Lung (tissue), 16 donors: ENCODE data around the gene LTV1. TPM values are rescaled to one million over a fixed set of nuclear protein-coding genes. Genes with fewer than 3 reads are reported as not detected.
A peak's percentile ranks its signal among the peaks of the same experiment; 100 is the strongest.
"Not testable (repeated sequence)": the region's sequence is repeated elsewhere in the genome, so short reads cannot be mapped to it uniquely, and the experiment has no call there.

Experiments
- ATAC-seq: fragments of 200-7000 bp; cut with Tn5 transposase; one replicate; pipeline ENCODE4 v1.9.1; 2020; ENCODE audit warnings: moderate number of reproducible peaks; ENCODE audit not compliant: insufficient read depth, low FRiP score
- DNase-seq, 3 donors: peaks; one replicate each; pipeline ENCODE4 v3.0.0-alpha.2; 2013 to 2017
- H3K27ac ChIP-seq, 2 donors: one replicate each; pipeline ENCODE4 v1.5.1; 2013; ENCODE audit warnings: mild to moderate bottlenecking in 2 of 2, moderate library complexity in 2 of 2, control low read depth in 1 of 2, inconsistent platforms in 1 of 2, low read depth in 1 of 2, low read length in 1 of 2
- H3K27me3 ChIP-seq, 3 donors: one replicate each; pipeline ENCODE4 v1.5.1; 2013; ENCODE audit warnings: low read length in 2 of 3; ENCODE audit not compliant: control insufficient read depth in 3 of 3, insufficient read depth in 3 of 3
- H3K36me3 ChIP-seq, 4 donors: one replicate each; pipeline ENCODE4 v1.5.1; 2013; ENCODE audit warnings: low read length in 4 of 4, mild to moderate bottlenecking in 1 of 4, moderate library complexity in 1 of 4; ENCODE audit not compliant: control insufficient read depth in 4 of 4, insufficient read depth in 4 of 4
- H3K4me1 ChIP-seq, 5 donors: one replicate each; pipeline ENCODE4 v1.5.1; 2013; ENCODE audit warnings: low read length in 5 of 5, mild to moderate bottlenecking in 2 of 5, moderate library complexity in 1 of 5; ENCODE audit not compliant: control insufficient read depth in 5 of 5, insufficient read depth in 5 of 5
- H3K4me3 ChIP-seq: one replicate; pipeline ENCODE4 v1.5.1; 2013; ENCODE audit warnings: mild to moderate bottlenecking, control low read depth, moderate library complexity
- H3K9ac ChIP-seq, 2 donors: one replicate each; pipeline ENCODE4 v1.5.1; 2013; ENCODE audit warnings: low read length in 2 of 2, control low read depth in 1 of 2; ENCODE audit not compliant: insufficient read depth in 1 of 2
- H3K9me3 ChIP-seq, 4 donors: one replicate each; pipeline ENCODE4 v1.5.1; 2013; ENCODE audit warnings: low read length in 3 of 4, mild to moderate bottlenecking in 1 of 4, moderate library complexity in 1 of 4; ENCODE audit not compliant: control insufficient read depth in 4 of 4, insufficient read depth in 3 of 4
- WGBS, 2 donors: extraction: QIAGEN DNeasy Blood & Tissue Kit; methylation state at CpG; one replicate each; pipeline ENCODE4 v1.1.7; 2013; 5-methylcytosine and 5-hydroxymethylcytosine counted together
- long read RNA-seq, 5 donors: transcript quantifications; one replicate each; lab custom pipeline, GENCODE V29; 2026
- polyA plus RNA-seq, 2 donors: library from polyadenylated mRNA; stranded (reverse); fragments of 200-250 nt; gene quantifications; one replicate each; pipeline ENCODE4 v1.2.1, GENCODE V29; 2013
- total RNA-seq, 2 donors: library from RNA; depleted of rRNA in 1 of 2; stranded (reverse); fragments of >200 nt in 1 of 2; gene quantifications; one replicate each; pipeline ENCODE4 v1.2.1, GENCODE V29; 2014 to 2021
- TF ChIP-seq, protein P1 (sequence below): IDR thresholded peaks from 2 replicates; pipeline ENCODE4 v1.5.1; 2012; ENCODE audit warnings: mild to moderate bottlenecking; ENCODE audit errors: control extremely low read depth, extremely low read depth
- donor health status: control.
- donor health status: control.
- donor health status: Bipolar disorder and iron deficiency.
- donor health status: healthy.
- donor health status: DM: yes; HTN: yes; CAD: no.

LTV1 gene, protein sequence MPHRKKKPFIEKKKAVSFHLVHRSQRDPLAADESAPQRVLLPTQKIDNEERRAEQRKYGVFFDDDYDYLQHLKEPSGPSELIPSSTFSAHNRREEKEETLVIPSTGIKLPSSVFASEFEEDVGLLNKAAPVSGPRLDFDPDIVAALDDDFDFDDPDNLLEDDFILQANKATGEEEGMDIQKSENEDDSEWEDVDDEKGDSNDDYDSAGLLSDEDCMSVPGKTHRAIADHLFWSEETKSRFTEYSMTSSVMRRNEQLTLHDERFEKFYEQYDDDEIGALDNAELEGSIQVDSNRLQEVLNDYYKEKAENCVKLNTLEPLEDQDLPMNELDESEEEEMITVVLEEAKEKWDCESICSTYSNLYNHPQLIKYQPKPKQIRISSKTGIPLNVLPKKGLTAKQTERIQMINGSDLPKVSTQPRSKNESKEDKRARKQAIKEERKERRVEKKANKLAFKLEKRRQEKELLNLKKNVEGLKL
- total RNA-seq (10 to 100 TPM; 15.6 to 22.6 TPM), polyA plus RNA-seq (10 to 100 TPM; 30.2 to 31.9 TPM)
- long read RNA-seq, donor 1, partial matches to known transcripts: 0 of 4 reads
- long read RNA-seq, donor 1, other reads (novel, unspliced or antisense): 0 of 4 reads
- long read RNA-seq, donor 2, partial matches to known transcripts: 0 of 1 reads
- long read RNA-seq, donor 2, other reads (novel, unspliced or antisense): 0 of 1 reads
- long read RNA-seq, donor 3: 0 reads
- long read RNA-seq, donor 4, partial matches to known transcripts: 6 of 9 reads
- long read RNA-seq, donor 4, other reads (novel, unspliced or antisense): 0 of 9 reads
- long read RNA-seq, donor 5, partial matches to known transcripts: 5 of 7 reads
- long read RNA-seq, donor 5, other reads (novel, unspliced or antisense): 0 of 7 reads

DNA sequence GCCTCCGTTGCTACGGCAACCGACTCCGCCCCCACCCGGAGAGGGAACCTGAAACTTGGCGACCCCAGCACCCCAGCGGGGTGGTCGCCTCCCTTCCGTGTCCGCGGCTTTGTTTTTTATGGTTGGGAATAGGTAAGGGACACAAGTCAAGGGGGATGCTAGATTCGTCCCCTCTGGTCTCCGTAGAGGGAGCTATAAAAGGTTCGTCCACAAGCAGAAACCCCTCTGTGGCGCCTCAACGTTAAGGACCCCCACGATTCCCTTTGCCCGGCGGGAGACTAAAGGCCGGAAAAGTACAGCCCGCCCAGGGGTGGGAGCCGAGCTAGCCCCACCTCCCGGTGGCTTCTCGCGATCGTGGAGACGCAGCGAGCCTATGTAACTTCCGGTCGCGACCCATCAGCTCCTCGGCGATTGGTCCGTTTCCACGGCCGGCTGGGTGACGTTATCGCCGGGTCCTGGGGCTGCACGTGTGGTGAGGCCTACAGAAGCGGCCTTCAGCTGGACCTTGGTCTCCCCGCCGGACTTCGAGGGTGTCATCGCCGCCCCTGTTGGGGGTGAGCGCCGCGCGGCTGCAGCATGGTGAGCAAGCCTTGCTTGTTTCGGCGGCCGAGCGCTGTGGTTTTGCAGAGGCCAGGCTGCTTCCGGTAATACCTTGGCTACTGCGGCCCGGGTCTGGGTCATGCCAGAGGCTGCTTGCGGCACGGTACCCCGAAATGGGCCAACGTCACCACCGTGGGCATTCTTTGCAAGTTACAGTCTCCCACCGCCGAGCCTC lies at the start of gene LTV1:
Gene LTV1 (plus strand): TSS at position 437 of the 775 bp plus-strand sequence. CDS start 140 bp downstream, at position 577.
- Histone ChIP-seq H3K9me3 (peaks cover 0 to 1% (median 0%) of the 10 kb centered on the region in 4 donors), H3K36me3 (peaks cover 7 to 27% (median 21%) of the 10 kb centered on the region in 4 donors), H3K4me3 (peak within 1 kb of the TSS; percentile 98), H3K9ac (peak within 1 kb of the TSS; percentile 98 to 99), H3K27ac (peak within 1 kb of the TSS; percentile 84 to 99), H3K27me3 (no peaks in the 10 kb centered on the region), H3K4me1 (peaks cover 0 to 13% (median 2%) of the 10 kb centered on the region in 5 donors)
- TF ChIP-seq, protein P1, sequence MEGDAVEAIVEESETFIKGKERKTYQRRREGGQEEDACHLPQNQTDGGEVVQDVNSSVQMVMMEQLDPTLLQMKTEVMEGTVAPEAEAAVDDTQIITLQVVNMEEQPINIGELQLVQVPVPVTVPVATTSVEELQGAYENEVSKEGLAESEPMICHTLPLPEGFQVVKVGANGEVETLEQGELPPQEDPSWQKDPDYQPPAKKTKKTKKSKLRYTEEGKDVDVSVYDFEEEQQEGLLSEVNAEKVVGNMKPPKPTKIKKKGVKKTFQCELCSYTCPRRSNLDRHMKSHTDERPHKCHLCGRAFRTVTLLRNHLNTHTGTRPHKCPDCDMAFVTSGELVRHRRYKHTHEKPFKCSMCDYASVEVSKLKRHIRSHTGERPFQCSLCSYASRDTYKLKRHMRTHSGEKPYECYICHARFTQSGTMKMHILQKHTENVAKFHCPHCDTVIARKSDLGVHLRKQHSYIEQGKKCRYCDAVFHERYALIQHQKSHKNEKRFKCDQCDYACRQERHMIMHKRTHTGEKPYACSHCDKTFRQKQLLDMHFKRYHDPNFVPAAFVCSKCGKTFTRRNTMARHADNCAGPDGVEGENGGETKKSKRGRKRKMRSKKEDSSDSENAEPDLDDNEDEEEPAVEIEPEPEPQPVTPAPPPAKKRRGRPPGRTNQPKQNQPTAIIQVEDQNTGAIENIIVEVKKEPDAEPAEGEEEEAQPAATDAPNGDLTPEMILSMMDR: no peak
- peak; percentile 98 for ATAC-seq
- WGBS, 2 donors: 0% methylated on average over 64 of the region's 64 CpGs
- DNase-seq: peak; percentile 99

DNA sequence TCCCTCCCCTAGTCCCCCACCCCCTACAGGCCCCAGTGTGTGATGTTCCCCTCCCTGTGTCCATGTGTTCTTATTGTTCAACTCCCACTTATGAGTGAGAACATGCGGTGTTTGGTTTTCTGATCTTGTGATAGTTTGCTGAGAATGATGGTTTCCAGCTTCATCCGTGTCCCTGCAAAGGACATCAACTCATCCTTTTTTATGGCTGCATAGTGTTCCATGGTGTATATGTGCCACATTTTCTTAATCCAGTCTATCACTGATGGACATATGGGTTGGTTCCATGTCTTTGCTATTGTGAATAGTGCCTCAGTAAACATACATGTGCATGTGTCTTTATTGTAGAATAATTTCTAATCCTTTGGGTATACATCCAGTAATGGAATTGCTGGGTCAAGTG lies 46.6 kb upstream of the LTV1 start:
- not testable (repeated sequence) for DNase-seq, H3K4me1 ChIP-seq, H3K27me3 ChIP-seq, H3K9ac ChIP-seq, ATAC-seq, H3K27ac ChIP-seq, H3K9me3 ChIP-seq, H3K4me3 ChIP-seq
- WGBS, 2 donors: 90 to 100% methylated on average over 2 of the region's 2 CpGs
- H3K36me3 ChIP-seq: peaks cover 4 to 19% (median 15%) of the 10 kb centered on the region in 4 donors

DNA sequence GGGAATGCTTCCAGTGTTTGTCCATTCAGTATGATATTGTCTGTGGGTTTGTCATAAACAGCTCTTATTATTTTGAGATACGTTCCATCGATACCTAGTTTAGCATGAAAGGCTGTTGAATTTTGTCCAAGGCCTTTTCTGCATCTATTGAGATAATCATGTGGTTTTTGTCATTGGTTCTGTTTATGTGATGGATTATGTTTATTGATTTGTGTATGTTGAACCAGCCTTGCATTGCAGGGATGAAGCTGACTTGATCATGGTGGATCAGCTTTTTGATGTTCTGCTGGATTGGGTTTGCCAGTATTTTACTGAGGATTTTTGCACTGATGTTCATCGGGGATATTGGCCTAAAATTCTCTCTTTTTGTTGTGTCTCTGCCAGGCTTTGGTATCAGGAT lies 44.7 kb upstream of the LTV1 start:
- not testable (repeated sequence) for H3K4me1 ChIP-seq, H3K9me3 ChIP-seq, H3K27ac ChIP-seq, H3K4me3 ChIP-seq, ATAC-seq, DNase-seq, H3K36me3 ChIP-seq, H3K27me3 ChIP-seq, H3K9ac ChIP-seq
- 98 to 99% methylated on average over 3 of the region's 3 CpGs for WGBS, 2 donors

DNA sequence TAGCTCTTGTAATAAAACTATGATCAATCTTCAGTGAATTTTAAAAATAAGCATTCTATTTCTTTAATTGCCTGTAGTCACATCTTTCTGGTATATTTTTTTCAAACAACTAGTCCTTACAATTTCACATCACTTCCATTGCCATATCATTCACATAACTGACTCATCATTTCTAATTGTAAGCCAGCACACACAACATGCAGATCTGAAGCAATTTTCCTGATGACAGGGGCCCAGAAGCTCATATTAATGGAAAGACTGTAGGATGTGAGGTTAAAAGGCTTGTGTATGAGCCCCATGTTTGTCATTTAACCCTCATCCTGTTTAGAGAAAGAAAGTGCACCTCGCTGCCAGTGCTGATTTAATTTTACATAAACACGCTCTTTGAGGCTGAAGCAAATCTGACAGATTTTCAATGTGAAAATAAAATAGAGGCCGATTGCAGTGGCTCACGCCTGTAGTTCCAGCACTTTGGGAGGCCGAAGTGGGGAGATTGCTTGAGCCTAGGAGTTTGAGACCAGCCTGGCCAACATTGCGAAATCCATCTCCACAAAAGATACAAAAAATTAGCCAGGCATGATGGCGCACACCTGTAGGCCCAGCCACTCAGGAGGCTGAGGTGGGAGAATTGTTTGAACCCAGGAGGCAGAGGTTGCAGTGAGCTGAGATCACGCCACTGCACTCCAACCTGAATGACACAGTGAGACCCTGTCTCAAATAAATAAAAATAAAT lies 40.1 kb upstream of the LTV1 start:
- H3K9ac ChIP-seq: no peak overlapping the region
- H3K27me3 ChIP-seq: no peaks in the 10 kb centered on the region
- H3K9me3 ChIP-seq: peaks cover 0 to 3% (median 0%) of the 10 kb centered on the region in 4 donors
- TF ChIP-seq, protein P1: no peak
- peaks cover 0 to 13% (median 5%) of the 10 kb centered on the region in 4 donors for H3K36me3 ChIP-seq
- peaks cover 0 to 2% (median 0%) of the 10 kb centered on the region in 5 donors for H3K4me1 ChIP-seq
- 90 to 91% methylated on average over 8 of the region's 8 CpGs for WGBS, 2 donors
- ATAC-seq: no peak
- H3K4me3 ChIP-seq: no peak overlapping the region
- no peak overlapping the region for H3K27ac ChIP-seq
- peak in 1 of 3 donors; percentile 10 for DNase-seq
